HepG2 (cell line): Measurements from ENCODE around the gene VAV2. TPM values are rescaled to one million over a fixed set of nuclear protein-coding genes. Genes with fewer than 3 reads are reported as not detected.

ENCODE experiments used
- ATAC-seq: fragments of 200-7000 bp; cut with Tn5 transposase; 3 replicates; pipeline ENCODE4 v1.9.1; 2020; ENCODE audit warnings: mild to moderate bottlenecking, moderate library complexity
- BruUV-seq: library from RNA; stranded (reverse); fragments of 400-500 nt; replicated peaks from 2 replicates; lab custom pipeline; 2021; lab: Mats Ljungman, UMichigan
- CTCF ChIA-PET: fragments of 300-600 bp; formaldehyde crosslinking; extraction: SDS; loops from one replicate; lab custom pipeline; 2021; ENCODE audit warnings: low total read pairs, inconsistent platforms, low intra/inter-chr PET ratio; lab: Yijun Ruan, JAX
- POLR2A ChIA-PET: fragments of 350-600 bp; sonication (Branson Sonifier 250); formaldehyde crosslinking; loops from one replicate; lab custom pipeline; 2020; ENCODE audit warnings: antibody characterized with exemption, inconsistent platforms; lab: Yijun Ruan, JAX
- DNase-seq: peaks from one replicate; pipeline ENCODE4 v3.0.0-alpha.2; 2015; ENCODE audit warnings: low spot score
- FAIRE-seq: peaks from 3 replicates; lab custom pipeline; 2011; peaks lifted over from hg19 to GRCh38; lab: Jason Lieb, UNC
- H2AFZ ChIP-seq: one replicate; pipeline ENCODE4 v1.6.1; 2011; ENCODE audit warnings: low read length, inconsistent platforms
- H3K27ac ChIP-seq: fragments of 300-600 bp; 3 replicates; pipeline ENCODE4 v1.8.0; 2011; ENCODE audit warnings: mixed run types, mild to moderate bottlenecking, mixed read lengths, low read length, inconsistent platforms; ENCODE audit not compliant: insufficient read depth; ENCODE audit errors: extremely low read length
- H3K27me3 ChIP-seq, 2 experiments: fragments of 200-600 bp in 1 of 2; 2 replicates in 1 of 2; 3 replicates in 1 of 2; pipeline versions ENCODE4 v1.6.0 to v1.8.0; 2011; ENCODE audit warnings: low read length in 2 of 2, mild to moderate bottlenecking in 2 of 2, moderate library complexity in 2 of 2, inconsistent platforms in 1 of 2; ENCODE audit not compliant: insufficient read depth in 2 of 2, control insufficient read depth in 1 of 2
- H3K36me3 ChIP-seq, 2 experiments: fragments of 200-600 bp in 1 of 2; replicated peaks in 1 of 2; 2 replicates in 1 of 2; 3 replicates in 1 of 2; pipeline versions ENCODE4 v1.5.1 to v1.8.0; 2011; ENCODE audit warnings: low read length in 2 of 2, inconsistent platforms in 1 of 2; ENCODE audit not compliant: insufficient read depth in 2 of 2, control insufficient read depth in 1 of 2
- H3K4me1 ChIP-seq: 2 replicates; pipeline ENCODE4 v1.5.1; 2012; ENCODE audit warnings: low read length, inconsistent platforms; ENCODE audit not compliant: insufficient read depth
- H3K4me2 ChIP-seq: 2 replicates; pipeline ENCODE4 v1.6.0; 2011; ENCODE audit warnings: low read depth, low read length, inconsistent platforms
- H3K4me3 ChIP-seq, 3 experiments: fragments of 200-600 bp in 1 of 3; sonication (generic), shearing (Covaris generic) in 1 of 3; replicated peaks in 1 of 3; 2 replicates each; pipeline ENCODE4 v1.5.1; 2011 to 2016; ENCODE audit warnings: low read length in 3 of 3, inconsistent platforms in 2 of 3, low read depth in 2 of 3, mild to moderate bottlenecking in 2 of 3, control low read depth in 1 of 3, mixed read lengths in 1 of 3; ENCODE audit not compliant: insufficient read depth in 1 of 3
- H3K79me2 ChIP-seq: one replicate; pipeline ENCODE4 v1.6.1; 2011; ENCODE audit warnings: low read length, inconsistent platforms; ENCODE audit not compliant: insufficient read depth
- H3K9ac ChIP-seq: 2 replicates; pipeline ENCODE4 v1.6.0; 2011; ENCODE audit warnings: mild to moderate bottlenecking, low read depth, low read length, inconsistent platforms; ENCODE audit not compliant: insufficient read depth
- H3K9me3 ChIP-seq: 2 replicates; pipeline ENCODE4 v1.5.1; 2012; ENCODE audit warnings: mild to moderate bottlenecking, low read length
- H4K20me1 ChIP-seq: 2 replicates; pipeline ENCODE4 v1.6.0; 2011; ENCODE audit warnings: inconsistent platforms, mild to moderate bottlenecking, low read length, moderate library complexity; ENCODE audit not compliant: insufficient read depth
- HMG20A ChIP-seq: IDR thresholded peaks from 2 replicates; pipeline ENCODE4 v1.6.1; 2016; ENCODE audit warnings: borderline replicate concordance
- NCOR1 ChIP-seq: fragments of 200-600 bp; sonication (generic); IDR thresholded peaks from 2 replicates; pipeline ENCODE4 v1.7.0; 2017; ENCODE audit warnings: antibody characterized with exemption, low read length, borderline replicate concordance
- NFATC3 ChIP-seq: sonication (generic); formaldehyde crosslinking; IDR thresholded peaks from 2 replicates; pipeline ENCODE4 v1.5.1; 2020; ENCODE audit warnings: mild to moderate bottlenecking, missing genetic modification reagents
- PITX1 ChIP-seq: sonication (generic); formaldehyde crosslinking; IDR thresholded peaks from 2 replicates; pipeline ENCODE4 v1.5.1; 2020; ENCODE audit warnings: mild to moderate bottlenecking, missing genetic modification reagents
- REXO4 ChIP-seq: sonication (generic); formaldehyde crosslinking; IDR thresholded peaks from 2 replicates; pipeline ENCODE4 v1.8.0; 2022; ENCODE audit warnings: missing genetic modification reagents, mild to moderate bottlenecking, borderline replicate concordance
- RNF2 ChIP-seq: fragments of 450-650 bp; conservative IDR thresholded peaks from 2 replicates; pipeline ENCODE4 v1.6.1; 2016; ENCODE audit warnings: low read depth
- ZBTB33 ChIP-seq: sonication (generic); formaldehyde crosslinking; IDR thresholded peaks from 2 replicates; pipeline ENCODE4 v1.4.0; 2020; ENCODE audit warnings: missing genetic modification reagents
- ZUFSP ChIP-seq: sonication (generic); formaldehyde crosslinking; IDR thresholded peaks from 2 replicates; pipeline ENCODE4 v1.9.0; 2021; ENCODE audit warnings: missing genetic modification reagents, mild to moderate bottlenecking, borderline replicate concordance
- WGBS: methylation state at CpG from one replicate; pipeline ENCODE4 v1.1.6; 2017; ENCODE audit warnings: low lambda C conversion rate; 5-methylcytosine and 5-hydroxymethylcytosine counted together
- in situ Hi-C: cut with HindIII; loops from 2 replicates; pipeline ENCODE4 v1.10.0; 2017; ENCODE audit warnings: low pct_unique_long_range_greater_than_20kb; ENCODE audit not compliant: extremely low pct_ligation_motif_present
- intact Hi-C: fragments of 100-400 bp; cut with micrococcal nuclease; formaldehyde crosslinking; loops from one replicate; pipeline ENCODE4 v1.10.0; 2022; ENCODE audit not compliant: unreplicated experiment
- polyA plus RNA-seq, 8 experiments: library from polyadenylated mRNA; depleted of rRNA in 3 of 8; stranded (reverse) in 7 of 8; unstranded in 1 of 8; fragments of >200 nt; fragmentation: Illumina TruSeq in 4 of 8; extraction: Trizol in 4 of 8; gene quantifications; 2 replicates each; pipeline versions ENCODE4 v1.2.1 to v1.2.3, GENCODE V29; 2011 to 2016; ENCODE audit warnings: low read depth in 4 of 8, missing spikeins in 1 of 8, mixed read lengths in 1 of 8; ENCODE audit not compliant: insufficient read depth in 1 of 8
- total RNA-seq, 5 experiments: library from RNA; depleted of rRNA; stranded (reverse); fragments of >200 nt; fragmentation: Illumina TruSeq; extraction: Trizol; gene quantifications; 2 replicates each; pipeline ENCODE4 v1.2.3, GENCODE V29; 2016; ENCODE audit warnings: low read depth in 1 of 5

Gene VAV2
- total and polyA plus RNA-seq, 2 of the 13 experiments (the other 11 are each of a cell fraction or from before 2014, with no cell fraction given): 22.5 to 22.9 TPM

- H4K20me1 ChIP-seq: 0 out of 2 replicates have a peak, but pooled peaks cover 4% of the 10 kb centered on the region
- ChIA-PET CTCF (no interaction called here), POLR2A (no interaction called here)
- no peak for DNase-seq
- in situ Hi-C loops: no loop called here
- FAIRE-seq: no peak
- TF ChIP-seq NCOR1 (no peak), ZBTB33 (CRISPR knock-in tag) (no peak), REXO4 (CRISPR knock-in tag) (no peak), RNF2 (no peak), PITX1 (no peak), HMG20A (no peak), NFATC3 (CRISPR knock-in tag) (no peak), ZUFSP (CRISPR knock-in tag) (no peak)
- H3K4me1 ChIP-seq: peaks cover 19% of the 10 kb centered on the region
- 91% methylated on average over 1 of the region's 1 CpG for whole genome bisulfite sequencing
- H3K9me3 ChIP-seq: no peaks in the 10 kb centered on the region
- no peaks in the 10 kb centered on the region for H3K79me2 ChIP-seq
- H3K27me3 ChIP-seq: no peaks in the 10 kb centered on the region; a peak in 1 of 5 replicates
- H2AFZ ChIP-seq: no peak overlapping the region
- H3K9ac ChIP-seq: no peak overlapping the region
- H3K4me3 ChIP-seq: no peak overlapping the region
- H3K4me2 ChIP-seq: no peak overlapping the region
- H3K36me3 ChIP-seq: no peaks in the 10 kb centered on the region
- no peak for ATAC-seq
- no TSS peak for BruUV-seq
- H3K27ac ChIP-seq: no peak overlapping the region
- intact Hi-C loops: no loop called here
Measured at GRCh38 chr9:133998915-133999595, 6.9 kb upstream of the VAV2 start.
